Putamen (tissue), 1 donor: ENCODE data around the gene FAM193B.

Experiments
- DNase-seq: peaks from one replicate; pipeline ENCODE4 v3.0.0-alpha.2; 2016; ENCODE audit warnings: low spot score

FAM193B gene

DNA sequence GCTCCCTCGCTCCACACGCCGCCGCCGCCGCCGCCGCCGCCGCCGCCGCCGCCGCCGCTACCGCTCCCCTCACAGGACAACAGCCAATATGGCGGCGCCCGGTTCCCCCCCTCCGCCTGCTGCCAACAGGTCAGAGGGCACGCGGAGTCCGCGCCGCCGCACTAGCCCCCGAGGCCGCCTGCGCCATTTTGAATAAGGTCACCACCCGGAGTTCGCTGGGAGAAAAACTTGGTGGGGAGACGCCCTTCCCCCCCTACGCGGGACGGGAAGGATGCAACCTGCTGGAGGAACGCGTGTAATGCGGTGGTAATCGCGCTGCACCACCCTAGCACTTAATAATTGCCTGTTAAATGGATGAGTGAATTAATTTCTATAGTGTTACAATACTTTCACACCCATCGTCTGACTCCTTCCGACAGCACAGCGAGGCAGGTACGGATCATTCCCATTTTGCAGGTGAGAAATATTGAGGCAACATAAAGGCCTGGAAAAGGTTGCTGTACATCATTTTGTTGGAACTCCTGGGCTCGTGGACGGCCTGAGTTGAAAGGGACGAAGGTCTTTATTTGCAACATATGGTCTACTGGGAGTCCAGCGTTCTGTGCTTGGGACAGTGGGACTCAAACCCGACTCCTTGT, at the start of gene FAM193B:
FAM193B (minus strand) TSS at position 90 of the 638 bp plus-strand sequence. CDS start 105 bp downstream, outside the sequence.
- DNase-seq, result peak; percentile 90

GRCh38 chr5:177604116-177604521, 49.8 kb upstream of the FAM193B start:
- DNase-seq, result no peak

GRCh38 chr5:177603631-177604030, 49.3 kb upstream of the FAM193B start:
- no peak for DNase-seq

DNA sequence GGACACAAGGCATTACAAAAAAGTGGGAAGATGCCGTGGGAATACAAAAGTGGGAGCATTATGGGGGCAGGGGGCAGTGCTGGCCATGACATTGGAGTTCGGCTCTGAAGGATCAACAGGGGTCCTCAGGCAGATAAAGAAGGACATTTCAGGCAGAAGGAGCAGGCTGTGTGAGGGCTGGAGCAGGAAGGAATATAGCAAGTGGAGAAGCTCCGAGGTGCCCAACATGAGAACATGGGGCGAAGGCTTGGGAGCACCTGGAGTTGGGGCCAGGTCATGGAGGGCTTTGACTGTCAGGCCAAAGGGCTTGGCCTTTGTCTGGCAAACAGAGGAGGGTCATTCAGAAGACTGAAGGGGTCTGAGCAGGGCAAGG, 48.1 kb upstream of the FAM193B start:
- DNase-seq, result no peak

GRCh38 chr5:177601577-177602457, 47.5 kb upstream of the FAM193B start:
- DNase-seq, result no peak

- DNase-seq, result no peak
Measured at GRCh38 chr5:177601126-177601525, 46.8 kb upstream of the FAM193B start.

DNA sequence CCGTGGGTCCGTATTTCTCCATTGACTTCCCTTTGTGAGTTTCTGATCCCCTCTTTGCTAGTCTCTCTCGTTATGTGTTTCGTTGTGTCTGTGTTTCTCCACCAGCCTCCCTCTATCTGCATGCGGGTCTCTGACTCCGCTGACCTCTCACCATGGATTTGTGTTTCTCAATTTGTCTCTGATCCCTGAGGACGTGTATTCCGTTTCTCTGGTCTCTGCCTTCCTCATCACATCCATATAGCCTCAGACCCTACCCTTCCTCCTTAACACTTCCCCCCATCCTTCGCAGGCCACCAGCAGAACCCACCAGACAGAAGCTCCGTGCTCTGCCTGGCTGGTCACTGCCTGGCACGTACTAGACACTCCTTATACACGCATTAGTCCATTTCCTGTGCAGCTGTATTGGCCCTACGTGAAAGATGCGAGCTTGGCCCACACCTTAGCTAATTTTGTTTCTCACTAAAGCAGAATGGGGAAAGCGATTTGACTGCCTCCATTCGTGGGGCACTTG, 46.2 kb upstream of the FAM193B start:
- DNase-seq, result no peak

- peak; percentile 80 for DNase-seq
Measured at GRCh38 chr5:177599731-177600507, 45.6 kb upstream of the FAM193B start, which contains the start of gene B4GALT7. Gene B4GALT7, plus strand, starts transcription at chr5:177600132. Its CDS starts 79 bp downstream, at chr5:177600211.

GRCh38 chr5:177598477-177598876, 44.1 kb upstream of the FAM193B start:
- DNase-seq, result peak; percentile 21

- no peak for DNase-seq
Measured at GRCh38 chr5:177596775-177597238, 42.4 kb upstream of the FAM193B start.

- no peak for DNase-seq
Measured at GRCh38 chr5:177595991-177596774, 41.8 kb upstream of the FAM193B start.

DNA sequence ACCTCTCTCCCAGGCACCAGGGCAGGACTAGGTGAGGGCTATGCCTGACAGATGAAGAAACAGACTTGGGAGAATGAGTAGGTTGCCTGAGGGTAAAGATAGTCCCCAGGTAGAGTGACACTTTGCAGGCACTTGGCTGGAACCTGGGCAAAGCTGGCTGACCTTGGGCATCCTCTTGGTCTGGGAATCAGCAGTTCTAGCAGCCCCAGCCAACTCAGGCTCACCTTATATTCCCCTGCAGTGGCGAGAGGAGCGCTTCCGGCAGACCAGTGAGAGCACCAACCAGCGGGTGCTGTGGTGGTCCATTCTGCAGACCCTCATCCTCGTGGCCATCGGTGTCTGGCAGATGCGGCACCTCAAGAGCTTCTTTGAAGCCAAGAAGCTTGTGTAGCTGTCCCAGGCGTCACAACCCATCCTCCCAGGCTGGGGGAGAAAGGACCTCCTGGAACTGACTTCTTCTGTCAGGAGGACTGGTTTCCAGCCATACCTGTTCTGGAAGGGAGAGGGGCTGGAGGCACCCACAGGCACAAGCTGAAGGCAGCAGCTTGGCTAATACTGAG, 40.7 kb upstream of the FAM193B start:
- no peak for DNase-seq

- no peak for DNase-seq
Measured at GRCh38 chr5:177594071-177594470, 39.7 kb upstream of the FAM193B start.

GRCh38 chr5:177593511-177593910, 39.1 kb upstream of the FAM193B start:
- DNase-seq, result no peak

- no peak for DNase-seq
Measured at GRCh38 chr5:177592905-177593304, 38.5 kb upstream of the FAM193B start.

- DNase-seq, result peak; percentile 84
Measured at GRCh38 chr5:177592010-177592834, 37.9 kb upstream of the FAM193B start, which contains the start of gene TMED9. Gene TMED9, plus strand, starts transcription at chr5:177592203. Its CDS starts 12 bp downstream, at chr5:177592215.

GRCh38 chr5:177591690-177592009, 37.3 kb upstream of the FAM193B start:
- no peak for DNase-seq

DNA sequence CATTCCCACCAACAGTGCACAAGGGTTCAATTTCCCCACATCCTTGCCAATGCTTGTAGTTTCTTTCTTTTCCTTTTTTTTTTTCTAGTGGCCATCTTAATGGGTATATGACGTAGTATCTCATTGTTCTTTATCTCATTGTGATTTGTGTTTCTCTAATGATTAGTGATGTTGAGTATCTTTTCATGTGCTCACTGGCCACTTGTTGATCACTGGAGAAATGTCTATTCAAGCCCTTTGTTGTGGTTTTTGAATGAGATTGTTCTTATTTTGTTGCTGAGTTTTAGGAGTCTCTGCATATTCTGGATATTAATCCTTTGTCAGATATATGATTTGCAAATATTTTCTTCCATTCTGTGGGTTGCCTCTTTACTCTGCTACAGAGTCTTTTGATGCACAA, 36.0 kb upstream of the FAM193B start:
- DNase-seq, result no peak

DNA sequence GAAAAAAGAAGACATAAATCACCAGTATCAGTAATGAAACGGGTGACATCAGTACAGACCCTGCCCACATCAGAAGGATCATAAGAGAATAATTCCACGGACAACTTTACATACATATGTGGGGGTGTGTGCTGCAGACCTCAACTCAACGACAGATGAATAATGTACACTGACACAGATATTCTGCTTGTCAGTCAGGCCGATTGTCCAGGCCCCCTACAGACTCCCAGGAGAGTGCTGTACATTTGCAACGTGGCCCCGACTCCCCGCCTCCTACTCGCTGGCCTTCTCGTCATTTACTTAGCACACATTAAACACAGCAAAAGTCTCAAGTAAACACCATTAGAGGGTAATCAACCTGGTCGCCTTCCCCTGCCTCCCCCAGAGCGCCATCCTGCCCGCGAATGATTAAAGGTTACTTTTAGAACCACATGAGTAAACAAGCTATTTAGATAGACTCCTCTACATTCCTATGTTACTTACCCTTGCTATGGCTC, 34.1 kb upstream of the FAM193B start:
- DNase-seq, result no peak

DNA sequence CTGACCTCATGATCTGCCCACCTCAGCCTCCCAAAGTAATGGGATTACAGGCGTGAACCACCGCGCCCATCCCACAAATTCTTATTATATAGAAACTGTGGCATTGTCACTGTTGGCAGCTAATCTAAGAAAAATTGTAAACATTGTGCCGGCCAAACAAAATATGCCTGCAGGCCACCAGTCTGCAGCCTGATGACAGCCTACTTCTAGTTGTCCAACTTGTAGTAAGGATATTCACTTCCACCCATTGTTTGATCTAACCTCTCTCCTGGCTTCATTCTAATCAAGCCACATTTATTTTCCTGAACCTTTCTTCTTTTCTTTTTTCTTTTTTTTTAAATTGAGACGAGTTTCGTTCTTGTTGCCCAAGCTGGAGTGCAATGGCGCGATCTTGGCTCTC, 24.0 kb upstream of the FAM193B start:
- no peak for DNase-seq
